ENCODE data around the gene GOLGA8J. TPM values are rescaled to one million over a fixed set of nuclear protein-coding genes. Genes with fewer than 3 reads are reported as not detected.
"Not testable (repeated sequence)": the region's sequence is repeated elsewhere in the genome, so short reads cannot be mapped to it uniquely, and the experiment has no call there.

GOLGA8J gene, protein sequence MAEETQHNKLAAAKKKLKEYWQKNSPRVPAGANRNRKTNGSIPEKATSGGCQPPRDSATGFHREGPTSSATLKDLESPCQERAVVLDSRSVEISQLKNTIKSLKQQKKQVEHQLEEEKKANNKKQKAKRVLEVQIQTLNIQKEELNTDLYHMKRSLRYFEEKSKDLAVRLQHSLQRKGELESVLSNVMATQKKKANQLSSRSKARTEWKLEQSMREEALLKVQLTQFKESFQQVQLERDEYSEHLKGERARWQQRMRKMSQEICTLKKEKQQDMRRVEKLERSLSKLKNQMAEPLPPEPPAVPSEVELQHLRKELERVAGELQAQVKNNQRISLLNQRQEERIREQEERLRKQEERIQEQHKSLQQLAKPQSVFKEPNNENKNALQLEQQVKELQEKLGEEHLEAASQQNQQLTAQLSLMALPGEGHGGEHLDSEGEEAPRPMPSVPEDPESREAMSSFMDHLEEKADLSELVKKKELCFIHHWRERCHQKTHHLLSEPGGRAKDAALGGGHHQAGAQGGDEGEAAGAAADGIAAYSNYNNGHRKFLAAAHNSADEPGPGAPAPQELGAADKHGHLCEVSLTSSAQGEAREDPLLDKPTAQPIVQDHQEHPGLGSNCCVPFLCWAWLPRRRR
- total RNA-seq, result under 1 TPM in 1 of 3 donors, not detected in 2; 0.11 TPM

DNA sequence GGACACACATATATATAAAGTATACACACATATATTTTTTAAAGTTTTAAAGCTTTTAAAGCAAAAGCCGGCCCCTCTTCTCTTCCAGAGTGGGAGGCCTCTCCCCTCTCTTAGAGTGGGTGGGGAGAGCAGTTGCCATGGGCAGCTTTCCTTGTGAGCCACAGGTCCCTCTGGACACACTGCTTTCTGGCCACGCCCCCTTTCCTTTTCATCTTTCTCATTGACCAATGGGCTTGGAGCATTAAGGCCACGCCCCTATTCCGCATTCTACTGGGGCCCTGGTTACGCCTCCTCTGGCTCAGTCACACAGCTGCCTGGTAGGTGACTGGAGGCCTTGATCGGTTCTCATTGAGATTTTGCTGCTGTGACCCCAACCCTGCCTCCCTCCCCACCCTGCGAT, at the start of gene GOLGA8J:
Gene GOLGA8J (plus strand): TSS at position 301 of the 400 bp plus-strand sequence. CDS start 98 bp downstream, at position 399.
- H3K9me3 Mint-ChIP-seq; H3K27me3 Mint-ChIP-seq (ENCODE audit: low read depth); H3K4me1 Mint-ChIP-seq (ENCODE audit: low read depth); DNase-seq; H3K4me3 Mint-ChIP-seq; ATAC-seq; H3K36me3 Mint-ChIP-seq (ENCODE audit: insufficient read depth): not testable (repeated sequence)

GRCh38 chr15:30033211-30033610, 49.5 kb upstream of the GOLGA8J start:
- Mint-ChIP-seq H3K27me3 (ENCODE audit: low read depth) (peaks cover 12% of the 10 kb centered on the region), H3K4me1 (ENCODE audit: low read depth) (no peaks in the 10 kb centered on the region), H3K9me3 (peaks cover 3% of the 10 kb centered on the region), H3K36me3 (ENCODE audit: insufficient read depth) (no peaks in the 10 kb centered on the region), H3K4me3 (no peak overlapping the region)
- DNase-seq (no peak), ATAC-seq (no peak)

- Mint-ChIP-seq H3K36me3 (ENCODE audit: insufficient read depth) (no peaks in the 10 kb centered on the region), H3K27me3 (ENCODE audit: low read depth) (peaks cover 12% of the 10 kb centered on the region), H3K4me1 (ENCODE audit: low read depth) (no peaks in the 10 kb centered on the region), H3K9me3 (peaks cover 3% of the 10 kb centered on the region), H3K4me3 (no peak overlapping the region)
- no peak for DNase-seq
- no peak for ATAC-seq
These were observed 49.0 kb upstream of the GOLGA8J start for GRCh38 chr15:30033763-30034162.

GRCh38 chr15:30036036-30036703, 46.6 kb upstream of the GOLGA8J start:
- Mint-ChIP-seq H3K9me3 (no peaks in the 10 kb centered on the region), H3K4me1 (ENCODE audit: low read depth) (no peaks in the 10 kb centered on the region), H3K27me3 (ENCODE audit: low read depth) (peaks cover 12% of the 10 kb centered on the region), H3K36me3 (ENCODE audit: insufficient read depth) (no peaks in the 10 kb centered on the region), H3K4me3 (no peak overlapping the region)
- no peak for DNase-seq
- ATAC-seq, result no peak

DNA sequence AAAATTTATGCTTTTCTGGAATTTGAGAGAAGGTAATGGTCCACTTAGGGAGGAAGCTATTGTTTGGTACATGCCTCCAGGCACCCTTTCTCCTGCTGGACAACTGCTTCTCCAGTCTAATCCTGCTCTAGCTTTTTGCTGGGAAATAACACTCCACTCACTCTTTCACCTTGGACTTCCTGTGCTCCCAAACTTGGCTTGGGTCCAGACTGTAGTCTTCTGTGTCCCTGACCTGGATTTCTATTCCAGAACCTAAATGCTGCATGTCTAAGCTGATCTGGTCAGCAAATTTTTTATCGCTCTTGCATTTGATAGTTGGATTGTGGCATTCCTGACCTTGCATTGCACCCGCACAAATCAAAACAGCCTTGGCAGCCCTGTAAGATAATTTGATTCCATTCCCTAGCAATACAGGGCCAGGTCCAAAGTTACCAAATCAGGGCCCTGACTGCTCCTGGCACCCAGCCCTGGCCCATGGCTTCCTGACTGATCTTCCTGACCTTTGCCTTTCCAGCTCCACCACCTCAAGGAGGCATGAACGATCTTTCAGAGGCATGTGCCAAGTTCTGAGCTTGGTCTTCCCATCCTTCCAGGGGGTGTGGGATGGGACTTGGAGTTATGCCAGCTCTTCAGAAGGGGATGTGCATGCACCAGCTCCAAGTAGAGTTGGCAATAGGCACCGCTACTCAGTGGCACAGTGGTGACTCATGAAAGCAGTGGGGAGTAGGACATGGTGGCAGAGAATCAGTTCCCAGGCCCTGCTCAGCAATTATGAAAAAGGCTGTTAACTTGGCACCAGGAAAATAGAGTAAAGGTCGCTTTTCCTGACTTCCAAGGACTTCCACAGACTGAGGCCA, 43.9 kb upstream of the GOLGA8J start:
- DNase-seq (no peak), ATAC-seq (no peak)
- Mint-ChIP-seq H3K9me3 (no peaks in the 10 kb centered on the region), H3K4me3 (no peak overlapping the region), H3K4me1 (ENCODE audit: low read depth) (no peaks in the 10 kb centered on the region), H3K36me3 (ENCODE audit: insufficient read depth) (no peaks in the 10 kb centered on the region), H3K27me3 (ENCODE audit: low read depth) (peaks cover 12% of the 10 kb centered on the region)

- Mint-ChIP-seq H3K36me3 (ENCODE audit: insufficient read depth) (no peaks in the 10 kb centered on the region), H3K4me3 (no peak overlapping the region), H3K9me3 (no peaks in the 10 kb centered on the region), H3K27me3 (ENCODE audit: low read depth) (peaks cover 10% of the 10 kb centered on the region), H3K4me1 (ENCODE audit: low read depth) (no peaks in the 10 kb centered on the region)
- ATAC-seq, result no peak
- DNase-seq, result no peak
These were observed 40.9 kb upstream of the GOLGA8J start for GRCh38 chr15:30041868-30042267.

DNA sequence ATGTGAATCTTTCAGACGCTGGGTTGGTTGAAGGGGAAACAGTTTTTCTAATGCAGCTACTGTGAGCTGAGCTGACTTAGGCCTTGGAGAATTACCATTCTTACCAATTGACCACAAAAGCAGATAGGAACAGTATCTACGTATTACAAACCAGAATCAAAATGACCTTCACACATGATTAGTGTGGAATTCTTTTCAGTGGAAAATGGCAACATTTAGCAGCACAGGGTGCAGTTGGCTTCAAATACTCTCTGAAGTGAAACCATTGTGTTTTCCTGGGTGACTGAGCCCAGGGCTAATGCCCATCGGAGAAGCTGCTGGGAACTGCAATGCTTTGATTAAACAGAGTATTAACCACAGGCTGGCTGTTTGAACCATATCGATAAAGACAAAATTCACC, 40.2 kb upstream of the GOLGA8J start:
- Mint-ChIP-seq H3K27me3 (ENCODE audit: low read depth) (peaks cover 14% of the 10 kb centered on the region), H3K4me1 (ENCODE audit: low read depth) (no peaks in the 10 kb centered on the region), H3K4me3 (no peak overlapping the region), H3K36me3 (ENCODE audit: insufficient read depth) (no peaks in the 10 kb centered on the region), H3K9me3 (no peaks in the 10 kb centered on the region)
- ATAC-seq (no peak), DNase-seq (no peak)

DNA sequence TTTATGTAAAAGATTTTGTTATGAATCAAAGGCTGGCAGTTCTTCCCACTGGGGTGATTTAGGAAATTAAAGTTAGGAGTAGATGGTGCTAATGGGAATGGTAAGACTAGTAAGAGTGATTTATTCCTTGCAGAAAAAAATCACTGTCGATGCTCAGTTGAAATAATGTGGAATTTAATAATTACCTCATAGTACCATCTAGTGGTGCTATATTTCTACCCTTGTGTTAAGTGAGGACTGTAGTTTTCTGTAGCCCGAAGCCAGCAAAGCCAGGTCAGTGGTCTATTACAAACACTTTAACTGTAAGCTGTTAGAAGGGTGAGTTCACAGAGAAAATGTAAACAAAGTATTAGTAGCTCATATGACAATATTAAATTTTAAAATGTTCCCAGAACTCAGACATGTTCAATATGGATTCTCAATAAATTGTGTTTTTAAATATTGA, 39.5 kb upstream of the GOLGA8J start:
- H3K4me1 Mint-ChIP-seq (ENCODE audit: low read depth), result no peaks in the 10 kb centered on the region
- peaks cover 18% of the 10 kb centered on the region for H3K27me3 Mint-ChIP-seq (ENCODE audit: low read depth)
- no peak overlapping the region for H3K4me3 Mint-ChIP-seq
- no peaks in the 10 kb centered on the region for H3K9me3 Mint-ChIP-seq
- ATAC-seq (no peak), DNase-seq (no peak)
- no peaks in the 10 kb centered on the region for H3K36me3 Mint-ChIP-seq (ENCODE audit: insufficient read depth)

- ATAC-seq, result no peak
- Mint-ChIP-seq H3K4me1 (ENCODE audit: low read depth) (no peaks in the 10 kb centered on the region), H3K36me3 (ENCODE audit: insufficient read depth) (no peaks in the 10 kb centered on the region)
These were observed 38.4 kb upstream of the GOLGA8J start for GRCh38 chr15:30044377-30044776.

DNA sequence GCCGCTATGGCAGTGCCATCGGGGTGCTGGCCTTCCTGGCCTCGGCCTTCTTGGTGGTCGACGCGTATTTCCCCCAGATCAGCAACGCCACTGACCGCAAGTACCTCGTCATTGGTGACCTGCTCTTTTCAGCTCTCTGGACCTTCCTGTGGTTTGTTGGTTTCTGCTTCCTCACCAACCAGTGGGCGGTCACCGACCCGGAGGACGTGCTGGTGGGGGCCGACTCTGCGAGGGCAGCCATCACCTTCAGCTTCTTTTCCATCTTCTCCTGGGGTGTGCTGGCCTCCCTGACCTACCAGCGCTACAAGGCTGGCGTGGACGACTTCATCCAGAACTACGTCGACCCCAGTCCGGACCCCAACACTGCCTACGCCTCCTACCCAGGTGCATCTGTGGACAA, 37.9 kb upstream of the GOLGA8J start:
- H3K27me3 Mint-ChIP-seq (ENCODE audit: low read depth), result peaks cover 18% of the 10 kb centered on the region
- not testable (repeated sequence) for H3K36me3 Mint-ChIP-seq (ENCODE audit: insufficient read depth); ATAC-seq; H3K4me3 Mint-ChIP-seq; H3K9me3 Mint-ChIP-seq; DNase-seq; H3K4me1 Mint-ChIP-seq (ENCODE audit: low read depth)

More at GRCh38 chr15:30044377-30044776, 38.4 kb upstream of the GOLGA8J start:
- H3K9me3 Mint-ChIP-seq, result no peaks in the 10 kb centered on the region
- peaks cover 18% of the 10 kb centered on the region for H3K27me3 Mint-ChIP-seq (ENCODE audit: low read depth)
- H3K4me3 Mint-ChIP-seq, result no peak overlapping the region
- DNase-seq, result no peak

DNA sequence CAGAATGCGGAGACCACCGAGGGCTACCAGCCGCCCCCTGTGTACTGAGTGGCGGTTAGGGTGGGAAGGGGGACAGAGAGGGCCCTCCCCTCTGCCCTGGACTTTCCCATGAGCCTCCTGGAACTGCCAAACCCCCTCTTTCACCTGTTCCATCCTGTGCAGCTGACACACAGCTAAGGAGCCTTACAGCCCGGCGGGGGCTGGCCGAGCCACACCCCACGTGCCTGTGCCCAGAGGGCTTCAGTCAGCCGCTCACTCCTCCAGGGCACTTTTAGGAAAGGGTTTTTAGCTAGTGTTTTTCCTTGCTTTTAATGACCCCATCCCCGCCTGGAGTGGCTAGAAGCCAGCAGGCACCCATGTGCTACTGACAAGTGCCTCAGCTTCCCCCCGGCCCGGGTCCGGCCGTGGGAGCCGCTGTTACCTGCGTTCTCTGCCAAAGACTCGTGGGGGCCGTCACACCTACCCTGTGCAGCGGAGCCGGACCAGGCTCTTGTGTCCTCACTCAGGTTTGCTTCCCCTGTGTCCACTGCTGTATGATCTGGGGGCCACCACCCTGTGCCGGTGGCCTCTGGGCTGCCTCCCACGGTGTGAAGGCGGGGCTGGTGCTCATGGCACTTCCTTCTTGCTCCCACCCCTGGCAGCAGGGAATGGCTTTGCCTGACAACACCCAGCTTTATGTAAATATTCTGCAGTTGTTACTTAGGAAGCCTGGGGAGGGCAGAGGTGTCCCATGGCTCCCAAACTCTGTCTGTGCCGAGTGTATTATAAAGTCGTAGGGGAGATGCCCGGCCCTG, 37.3 kb upstream of the GOLGA8J start:
- H3K36me3 Mint-ChIP-seq (ENCODE audit: insufficient read depth); H3K4me1 Mint-ChIP-seq (ENCODE audit: low read depth); H3K9me3 Mint-ChIP-seq; DNase-seq; H3K4me3 Mint-ChIP-seq; ATAC-seq: not testable (repeated sequence)
- peaks cover 18% of the 10 kb centered on the region for H3K27me3 Mint-ChIP-seq (ENCODE audit: low read depth)

GRCh38 chr15:30046430-30046829, 36.3 kb upstream of the GOLGA8J start:
- DNase-seq (no peak), ATAC-seq (no peak)
- Mint-ChIP-seq H3K4me1 (ENCODE audit: low read depth) (no peaks in the 10 kb centered on the region), H3K36me3 (ENCODE audit: insufficient read depth) (no peaks in the 10 kb centered on the region), H3K27me3 (ENCODE audit: low read depth) (peaks cover 18% of the 10 kb centered on the region), H3K9me3 (no peaks in the 10 kb centered on the region), H3K4me3 (no peak overlapping the region)

GRCh38 chr15:30055604-30056003, 27.2 kb upstream of the GOLGA8J start:
- Mint-ChIP-seq H3K9me3 (no peaks in the 10 kb centered on the region), H3K4me1 (ENCODE audit: low read depth) (no peaks in the 10 kb centered on the region), H3K27me3 (ENCODE audit: low read depth) (peaks cover 19% of the 10 kb centered on the region), H3K36me3 (ENCODE audit: insufficient read depth) (no peaks in the 10 kb centered on the region), H3K4me3 (no peak overlapping the region)
- no peak for ATAC-seq
- no peak for DNase-seq
